ENCODE measurements around the gene HLA-F. TPM values are rescaled to one million over a fixed set of nuclear protein-coding genes. Genes with fewer than 3 reads are reported as not detected.

The HLA-F gene
- total RNA-seq, 2 donors from 2014 or later = 34.0 to 62.1 TPM

DNA sequence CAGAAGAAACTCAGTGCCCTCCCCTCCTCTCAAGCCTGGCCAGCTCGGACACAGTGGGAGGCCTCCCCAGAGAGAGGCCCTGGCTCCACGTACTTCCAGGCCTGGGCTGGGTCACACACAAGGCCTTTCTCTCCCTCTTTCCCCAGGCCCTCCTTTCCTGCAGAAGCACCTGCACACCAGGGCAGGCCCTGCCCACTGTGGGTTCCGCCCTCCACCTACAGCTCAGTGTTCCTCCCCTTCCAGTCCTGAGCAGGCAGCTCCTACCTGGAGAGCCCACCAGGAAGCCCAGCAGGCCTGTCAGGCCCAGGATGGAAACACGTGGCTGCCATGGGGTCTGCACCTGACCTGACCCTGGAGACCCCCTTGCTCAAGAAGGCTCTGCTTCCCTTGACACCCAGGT lies 18.9 kb downstream of the HLA-F start:
- H3K4me1 ChIP-seq (replicated peaks) = no peaks in the 10 kb centered on the region
- H3K27me3 ChIP-seq (replicated peaks; ENCODE audit: insufficient read depth) = no peaks in the 10 kb centered on the region
- H3K9me3 ChIP-seq = no peaks in the 10 kb centered on the region
- intact Hi-C loops (cut with DNase I) = no loop called here
- no peak overlapping the region for H3K4me3 ChIP-seq
- H3K27ac ChIP-seq = no peak overlapping the region
- no peaks in the 10 kb centered on the region for H3K36me3 ChIP-seq
- DNase-seq (ENCODE audit: low spot score) = no peak
- 69% methylated on average over 4 of the region's 4 CpGs for WGBS
- TF ChIP-seq CTCF (IDR thresholded peaks at IDR 0.05) (no peak), POLR2AphosphoS5 (IDR thresholded peaks at IDR 0.05) (no peak), POLR2A (IDR thresholded peaks at IDR 0.05) (no peak)

DNA sequence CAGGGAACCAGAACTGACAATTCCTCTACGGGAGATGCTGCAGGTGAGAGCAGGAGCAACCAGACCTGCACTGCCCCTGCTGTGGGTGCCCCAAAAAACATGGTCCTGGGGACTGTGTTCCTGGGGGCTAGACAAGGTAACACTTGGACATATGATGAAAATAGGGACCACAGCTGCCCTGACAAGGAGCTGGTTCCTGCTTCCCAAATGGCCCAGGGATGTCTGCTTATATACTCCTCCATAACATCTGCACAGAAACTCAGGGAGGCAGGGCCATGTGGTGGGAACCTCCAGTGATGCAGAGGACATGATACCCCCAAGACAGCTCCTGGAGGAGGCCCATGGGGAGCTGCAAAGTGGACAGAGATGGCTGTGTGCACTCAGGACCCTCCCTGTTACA lies 19.8 kb downstream of the HLA-F start:
- WGBS = 86% methylated on average over 1 of the region's 1 CpG
- H3K4me1 ChIP-seq (replicated peaks) = no peaks in the 10 kb centered on the region
- no peak overlapping the region for H3K27ac ChIP-seq
- H3K9me3 ChIP-seq = no peaks in the 10 kb centered on the region
- no peak for DNase-seq (ENCODE audit: low spot score)
- TF ChIP-seq POLR2AphosphoS5 (IDR thresholded peaks at IDR 0.05) (no peak), POLR2A (IDR thresholded peaks at IDR 0.05) (no peak), CTCF (IDR thresholded peaks at IDR 0.05) (no peak)
- no peak overlapping the region for H3K4me3 ChIP-seq
- no peaks in the 10 kb centered on the region for H3K27me3 ChIP-seq (replicated peaks; ENCODE audit: insufficient read depth)
- intact Hi-C loops (cut with DNase I) = no loop called here
- H3K36me3 ChIP-seq = no peaks in the 10 kb centered on the region

GRCh38 chr6:29743568-29743967 lies 20.3 kb downstream of the HLA-F start:
- H3K36me3 ChIP-seq = no peaks in the 10 kb centered on the region
- DNase-seq (ENCODE audit: low spot score) = no peak
- H3K4me3 ChIP-seq = no peak overlapping the region
- H3K27me3 ChIP-seq (replicated peaks; ENCODE audit: insufficient read depth) = no peaks in the 10 kb centered on the region
- no peak overlapping the region for H3K27ac ChIP-seq
- no peak for TF ChIP-seq CTCF (IDR thresholded peaks at IDR 0.05)
- TF ChIP-seq POLR2AphosphoS5 (IDR thresholded peaks at IDR 0.05) = no peak
- TF ChIP-seq POLR2A (IDR thresholded peaks at IDR 0.05) = no peak
- WGBS = 85% methylated on average over 6 of the region's 6 CpGs
- intact Hi-C loops (cut with DNase I) = no loop called here
- H3K9me3 ChIP-seq = no peaks in the 10 kb centered on the region
- H3K4me1 ChIP-seq (replicated peaks) = no peaks in the 10 kb centered on the region

DNA sequence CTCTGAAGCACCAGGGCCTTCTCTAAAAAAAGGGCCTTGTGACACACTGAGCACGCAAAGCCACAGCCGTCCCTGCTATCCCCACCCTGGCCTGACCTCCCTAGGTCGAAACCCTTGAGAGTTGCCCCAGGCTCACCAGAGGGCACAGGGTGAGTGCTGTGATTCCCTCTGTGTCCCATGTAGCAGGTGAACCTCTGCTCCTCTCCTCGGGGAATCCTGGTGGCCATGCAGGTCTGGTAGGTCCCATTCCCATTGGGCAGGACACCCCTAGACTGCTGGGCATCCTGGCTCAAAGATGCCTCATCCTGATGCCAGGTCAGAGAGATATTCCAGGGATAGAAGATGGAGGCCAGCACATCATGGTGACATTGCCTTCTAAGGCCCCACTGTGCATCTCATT lies 20.9 kb downstream of the HLA-F start:
- TF ChIP-seq POLR2AphosphoS5 (IDR thresholded peaks at IDR 0.05) (no peak), POLR2A (IDR thresholded peaks at IDR 0.05) (no peak), CTCF (IDR thresholded peaks at IDR 0.05) (no peak)
- H3K36me3 ChIP-seq = no peaks in the 10 kb centered on the region
- H3K9me3 ChIP-seq = no peaks in the 10 kb centered on the region
- no peaks in the 10 kb centered on the region for H3K4me1 ChIP-seq (replicated peaks)
- H3K27ac ChIP-seq = no peak overlapping the region
- 87% methylated on average over 4 of the region's 4 CpGs for WGBS
- H3K4me3 ChIP-seq = no peak overlapping the region
- no peaks in the 10 kb centered on the region for H3K27me3 ChIP-seq (replicated peaks; ENCODE audit: insufficient read depth)
- intact Hi-C loops (cut with DNase I) = no loop called here
- DNase-seq (ENCODE audit: low spot score) = no peak

DNA sequence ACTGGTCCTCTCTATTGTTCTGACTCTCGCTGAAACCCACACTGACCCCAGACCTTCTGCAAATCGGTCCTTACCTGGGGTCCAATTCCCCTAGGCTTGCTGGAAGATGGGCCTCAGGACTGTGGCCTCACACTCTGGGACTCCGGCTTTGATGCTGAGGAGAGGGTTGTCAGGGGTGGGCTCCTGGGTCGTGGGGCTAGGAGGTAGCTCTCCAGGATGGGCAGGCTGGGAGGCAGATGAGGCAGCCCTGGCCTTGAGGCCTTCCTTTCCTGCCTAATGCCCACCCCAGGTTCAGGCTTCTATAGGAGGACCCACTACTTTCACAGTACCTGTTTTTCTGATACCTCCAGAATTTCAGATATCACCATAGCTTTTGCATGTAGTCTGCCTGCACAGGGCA lies 21.4 kb downstream of the HLA-F start:
- 76% methylated on average over 4 of the region's 4 CpGs for WGBS
- Histone ChIP-seq H3K9me3 (no peaks in the 10 kb centered on the region), H3K27me3 (replicated peaks; ENCODE audit: insufficient read depth) (no peaks in the 10 kb centered on the region), H3K4me1 (replicated peaks) (no peaks in the 10 kb centered on the region), H3K4me3 (no peak overlapping the region), H3K36me3 (no peaks in the 10 kb centered on the region), H3K27ac (no peak overlapping the region)
- TF ChIP-seq POLR2A (IDR thresholded peaks at IDR 0.05) (no peak), CTCF (IDR thresholded peaks at IDR 0.05) (no peak), POLR2AphosphoS5 (IDR thresholded peaks at IDR 0.05) (no peak)
- intact Hi-C loops (cut with DNase I) = no loop called here
- DNase-seq (ENCODE audit: low spot score) = no peak

All from prostate gland (tissue), 2 donors.